SK-N-SH treated with all-trans-retinoic acid at 6 μM for 48 hours (cell line): ENCODE measurements around the gene MRPL19.

Experiments used
- ARNTL ChIP-seq: fragments of 450-650 bp; formaldehyde crosslinking; IDR thresholded peaks from 2 replicates; pipeline ENCODE4 v1.5.0; 2020; ENCODE audit warnings: low read depth, mild to moderate bottlenecking, moderate library complexity, borderline replicate concordance
- CSDC2 ChIP-seq: fragments of 250-450 bp; sonication (Bioruptor Pico); IDR thresholded peaks from 2 replicates; pipeline ENCODE4 v1.5.0; 2020; ENCODE audit warnings: mild to moderate bottlenecking, moderate library complexity
- ESRRG ChIP-seq: fragments of 250-450 bp; sonication (Bioruptor Pico); IDR thresholded peaks from 2 replicates; pipeline ENCODE4 v1.6.1; 2021; ENCODE audit warnings: mild to moderate bottlenecking
- OSR1 ChIP-seq: fragments of 250-450 bp; sonication (Bioruptor Pico); IDR thresholded peaks from 2 replicates; pipeline ENCODE4 v1.8.0; 2022; ENCODE audit warnings: moderate library complexity, mild to moderate bottlenecking, inconsistent platforms
- TOX ChIP-seq: fragments of 250-450 bp; sonication (Bioruptor Pico); IDR thresholded peaks from 2 replicates; pipeline ENCODE4 v1.8.0; 2021; ENCODE audit warnings: mild to moderate bottlenecking, moderate library complexity, borderline replicate concordance
- ZC3H10 ChIP-seq: fragments of 250-450 bp; sonication (Bioruptor Pico); IDR thresholded peaks from 2 replicates; pipeline ENCODE4 v1.5.1; 2021; ENCODE audit warnings: mild to moderate bottlenecking, moderate library complexity
- ZFP3 ChIP-seq: fragments of 250-450 bp; sonication (Bioruptor Pico); IDR thresholded peaks from 2 replicates; pipeline ENCODE4 v1.5.0; 2020; ENCODE audit warnings: mild to moderate bottlenecking, moderate library complexity
- ZFP30 ChIP-seq: fragments of 450-650 bp; formaldehyde crosslinking; IDR thresholded peaks from 2 replicates; pipeline ENCODE4 v1.5.0; 2022; ENCODE audit warnings: mild to moderate bottlenecking, moderate library complexity
- ZNF565 ChIP-seq: fragments of 450-650 bp; formaldehyde crosslinking; conservative IDR thresholded peaks from 2 replicates; pipeline ENCODE4 v1.5.0; 2020; ENCODE audit warnings: low read depth, mild to moderate bottlenecking, moderate library complexity
- TF ChIP-seq, protein P1 (sequence below): fragments of 250-450 bp; sonication (Bioruptor Pico); IDR thresholded peaks from 2 replicates; pipeline ENCODE4 v1.8.0; 2020; ENCODE audit warnings: mild to moderate bottlenecking, moderate library complexity, borderline replicate concordance
- TF ChIP-seq, protein P2 (sequence below): fragments of 250-450 bp; sonication (Bioruptor Pico); IDR thresholded peaks from 2 replicates; pipeline ENCODE4 v1.5.1; 2020; ENCODE audit warnings: low read depth, mild to moderate bottlenecking, moderate library complexity

DNA sequence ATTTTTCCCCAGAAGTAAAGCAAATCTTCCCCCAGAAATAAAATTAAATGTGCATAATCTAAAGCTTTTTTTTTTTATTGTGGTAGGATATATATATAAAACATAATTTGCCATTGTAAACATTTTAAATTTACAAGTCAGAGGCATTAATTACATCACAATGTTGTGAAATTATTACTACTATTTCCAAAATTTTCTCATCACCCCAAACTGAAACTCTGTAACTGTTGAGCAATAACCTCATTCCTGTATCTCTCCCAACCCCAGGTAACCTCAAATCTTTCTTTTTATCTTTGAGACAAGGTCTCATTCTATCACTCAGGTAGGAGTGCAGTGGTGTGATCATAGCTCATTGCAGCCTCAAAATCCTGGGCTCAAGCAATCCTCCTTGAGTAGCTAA, 11.2 kb downstream of the MRPL19 start:
- TF ChIP-seq, protein P1, sequence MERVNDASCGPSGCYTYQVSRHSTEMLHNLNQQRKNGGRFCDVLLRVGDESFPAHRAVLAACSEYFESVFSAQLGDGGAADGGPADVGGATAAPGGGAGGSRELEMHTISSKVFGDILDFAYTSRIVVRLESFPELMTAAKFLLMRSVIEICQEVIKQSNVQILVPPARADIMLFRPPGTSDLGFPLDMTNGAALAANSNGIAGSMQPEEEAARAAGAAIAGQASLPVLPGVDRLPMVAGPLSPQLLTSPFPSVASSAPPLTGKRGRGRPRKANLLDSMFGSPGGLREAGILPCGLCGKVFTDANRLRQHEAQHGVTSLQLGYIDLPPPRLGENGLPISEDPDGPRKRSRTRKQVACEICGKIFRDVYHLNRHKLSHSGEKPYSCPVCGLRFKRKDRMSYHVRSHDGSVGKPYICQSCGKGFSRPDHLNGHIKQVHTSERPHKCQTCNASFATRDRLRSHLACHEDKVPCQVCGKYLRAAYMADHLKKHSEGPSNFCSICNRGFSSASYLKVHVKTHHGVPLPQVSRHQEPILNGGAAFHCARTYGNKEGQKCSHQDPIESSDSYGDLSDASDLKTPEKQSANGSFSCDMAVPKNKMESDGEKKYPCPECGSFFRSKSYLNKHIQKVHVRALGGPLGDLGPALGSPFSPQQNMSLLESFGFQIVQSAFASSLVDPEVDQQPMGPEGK, result no peak
- TF ChIP-seq, protein P2, sequence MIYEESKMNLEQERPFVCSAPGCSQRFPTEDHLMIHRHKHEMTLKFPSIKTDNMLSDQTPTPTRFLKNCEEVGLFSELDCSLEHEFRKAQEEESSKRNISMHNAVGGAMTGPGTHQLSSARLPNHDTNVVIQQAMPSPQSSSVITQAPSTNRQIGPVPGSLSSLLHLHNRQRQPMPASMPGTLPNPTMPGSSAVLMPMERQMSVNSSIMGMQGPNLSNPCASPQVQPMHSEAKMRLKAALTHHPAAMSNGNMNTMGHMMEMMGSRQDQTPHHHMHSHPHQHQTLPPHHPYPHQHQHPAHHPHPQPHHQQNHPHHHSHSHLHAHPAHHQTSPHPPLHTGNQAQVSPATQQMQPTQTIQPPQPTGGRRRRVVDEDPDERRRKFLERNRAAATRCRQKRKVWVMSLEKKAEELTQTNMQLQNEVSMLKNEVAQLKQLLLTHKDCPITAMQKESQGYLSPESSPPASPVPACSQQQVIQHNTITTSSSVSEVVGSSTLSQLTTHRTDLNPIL (CRISPR knock-in tag), result no peak
- no peak for TF ChIP-seq TOX (CRISPR knock-in tag)
- no peak for TF ChIP-seq CSDC2
- no peak for TF ChIP-seq ARNTL
- no peak for TF ChIP-seq OSR1 (CRISPR knock-in tag)
- TF ChIP-seq ESRRG (CRISPR knock-in tag), result no peak
- no peak for TF ChIP-seq ZC3H10
- no peak for TF ChIP-seq ZFP30 (CRISPR knock-in tag)
- no peak for TF ChIP-seq ZNF565 (CRISPR knock-in tag)
- TF ChIP-seq ZFP3 (CRISPR knock-in tag), result no peak
